Muscle of leg (tissue), 11 donors: ENCODE data around the gene PARD6B. TPM values are rescaled to one million over a fixed set of nuclear protein-coding genes. Genes with fewer than 3 reads are reported as not detected.
"Not testable (repeated sequence)": the region's sequence is repeated elsewhere in the genome, so short reads cannot be mapped to it uniquely, and the experiment has no call there.

Experiments
- DNase-seq: peaks from one replicate; pipeline ENCODE4 v3.0.0; 2013
- H3K27ac ChIP-seq: one replicate; pipeline ENCODE4 v1.5.1; 2013; ENCODE audit warnings: mild to moderate bottlenecking, low read length, control low read depth
- H3K27me3 ChIP-seq: one replicate; pipeline ENCODE4 v1.6.1; 2013; ENCODE audit warnings: low read length; ENCODE audit not compliant: control insufficient read depth, insufficient read depth
- H3K36me3 ChIP-seq: one replicate; pipeline ENCODE4 v1.6.1; 2013; ENCODE audit warnings: low read length; ENCODE audit not compliant: control insufficient read depth, insufficient read depth
- H3K4me1 ChIP-seq: one replicate; pipeline ENCODE4 v1.6.1; 2013; ENCODE audit warnings: low read length; ENCODE audit not compliant: control insufficient read depth, insufficient read depth
- H3K4me3 ChIP-seq: one replicate; pipeline ENCODE4 v1.5.1; 2013; ENCODE audit warnings: low read length, control low read depth
- H3K9me3 ChIP-seq: replicated peaks from 2 replicates; pipeline ENCODE4 v1.6.1; 2013; ENCODE audit warnings: low read depth, low read length; ENCODE audit not compliant: control insufficient read depth
- WGBS: methylation state at CpG from one replicate; pipeline ENCODE4 v1.1.5; 2013; ENCODE audit warnings: missing lambda C conversion rate; ENCODE audit not compliant: insufficient coverage; 5-methylcytosine and 5-hydroxymethylcytosine counted together
- polyA plus RNA-seq, 8 donors: library from polyadenylated mRNA; unstranded; fragments of 120-200 nt; gene quantifications; one replicate each; pipeline versions ENCODE4 v1.2.1 to v1.2.3, GENCODE V29; 2013; ENCODE audit warnings: inconsistent platforms in 1 of 8, low replicate concordance in 1 of 8; ENCODE audit not compliant: insufficient read length in 8 of 8, insufficient read depth in 1 of 8
- total RNA-seq: library from RNA; stranded (reverse); fragments of 120-200 nt; gene quantifications from one replicate; pipeline ENCODE4 v1.2.4, GENCODE V29; 2013

PARD6B gene
- total and polyA plus RNA-seq, 9 donors = 0.22 to 0.97 (median 0.62) TPM

GRCh38 chr20:50714426-50714825, 17.0 kb upstream of the PARD6B start:
- not testable (repeated sequence) for H3K27me3 ChIP-seq, DNase-seq, H3K36me3 ChIP-seq, H3K27ac ChIP-seq, H3K4me3 ChIP-seq, H3K4me1 ChIP-seq, H3K9me3 ChIP-seq
- 93% methylated on average over 7 of the region's 12 CpGs for WGBS

GRCh38 chr20:50715694-50716093, 15.7 kb upstream of the PARD6B start:
- peaks cover 2% of the 10 kb centered on the region for H3K27me3 ChIP-seq
- no peak for DNase-seq
- H3K27ac ChIP-seq = no peak overlapping the region
- no peaks in the 10 kb centered on the region for H3K4me1 ChIP-seq
- no peaks in the 10 kb centered on the region for H3K36me3 ChIP-seq
- H3K4me3 ChIP-seq = no peak overlapping the region
- 63% methylated on average over 2 of the region's 3 CpGs for WGBS
- no peaks in the 10 kb centered on the region for H3K9me3 ChIP-seq

GRCh38 chr20:50716518-50716917, 14.9 kb upstream of the PARD6B start:
- no peak for DNase-seq
- H3K4me1 ChIP-seq = no peaks in the 10 kb centered on the region
- H3K9me3 ChIP-seq = no peaks in the 10 kb centered on the region
- H3K27me3 ChIP-seq = peaks cover 2% of the 10 kb centered on the region
- H3K36me3 ChIP-seq = no peaks in the 10 kb centered on the region
- no peak overlapping the region for H3K27ac ChIP-seq
- no CpG with 5 or more reads among the region's 1 CpG for WGBS
- H3K4me3 ChIP-seq = no peak overlapping the region

DNA sequence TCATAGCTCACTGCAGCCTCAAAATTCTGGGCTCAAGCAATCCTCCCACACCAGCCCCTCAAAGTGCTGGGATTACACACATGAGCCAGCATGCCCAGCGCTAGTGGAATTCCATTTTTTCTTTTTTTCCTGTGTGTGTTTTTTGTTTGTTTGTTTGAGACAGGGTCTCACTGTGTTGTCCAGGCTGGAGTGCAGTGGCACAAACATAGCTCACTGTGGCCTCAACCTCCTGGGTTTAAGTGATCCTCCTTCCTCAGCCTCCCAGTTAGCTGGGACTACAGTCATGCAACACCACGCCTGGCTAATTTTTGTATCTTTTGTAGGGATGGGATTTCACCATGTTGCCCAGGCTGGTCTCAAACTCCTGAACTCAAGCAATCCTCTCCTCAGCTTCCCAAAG, 14.1 kb upstream of the PARD6B start:
- H3K27ac ChIP-seq = no peak overlapping the region
- peaks cover 2% of the 10 kb centered on the region for H3K27me3 ChIP-seq
- WGBS = no CpG with 5 or more reads among the region's 2 CpGs

DNA sequence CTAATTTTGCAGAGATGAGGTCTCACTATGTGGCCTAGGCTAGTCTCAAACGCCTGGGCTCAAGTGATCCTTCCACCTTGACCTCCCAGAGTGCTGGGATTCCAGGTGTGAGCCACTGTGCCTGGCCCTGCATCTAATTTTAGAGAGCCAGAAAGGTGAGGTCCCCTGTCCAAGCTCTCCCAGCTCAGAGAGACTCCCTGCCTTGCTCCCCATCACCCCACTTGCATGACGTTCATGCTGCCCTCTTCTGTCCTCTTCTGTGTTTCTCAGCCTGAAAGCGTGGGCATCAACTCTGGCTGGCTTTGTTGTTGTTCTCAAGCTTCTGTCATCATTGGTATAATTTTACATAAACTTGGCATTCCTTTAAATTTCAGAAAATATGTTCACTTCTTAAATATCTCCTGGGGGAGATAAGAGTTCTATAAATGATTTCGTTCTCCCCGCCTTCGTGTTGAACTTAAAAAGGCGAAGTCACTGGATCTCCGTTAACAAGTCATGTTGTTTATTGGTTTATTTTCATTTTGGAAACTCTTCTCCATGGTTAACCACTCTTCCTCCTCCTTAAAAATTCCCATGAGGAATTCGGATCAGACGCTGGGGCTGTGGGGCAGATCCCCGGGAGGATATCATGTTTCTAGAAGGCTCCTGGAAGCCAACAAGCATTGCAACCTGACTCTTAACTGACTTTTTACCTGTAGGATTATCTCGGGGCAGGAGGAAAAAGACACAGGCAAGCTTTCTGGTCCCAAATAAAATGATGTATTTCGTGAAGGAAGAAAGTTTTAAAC, 13.2 kb upstream of the PARD6B start:
- Histone ChIP-seq H3K27ac (no peak overlapping the region), H3K9me3 (no peaks in the 10 kb centered on the region), H3K36me3 (no peaks in the 10 kb centered on the region), H3K27me3 (peaks cover 2% of the 10 kb centered on the region), H3K4me1 (no peaks in the 10 kb centered on the region), H3K4me3 (no peak overlapping the region)
- no peak for DNase-seq
- WGBS = 47% methylated on average over 3 of the region's 13 CpGs

More for the DNA sequence above, 14.1 kb upstream of the PARD6B start:
- Histone ChIP-seq H3K4me3 (no peak overlapping the region), H3K4me1 (no peaks in the 10 kb centered on the region), H3K9me3 (no peaks in the 10 kb centered on the region), H3K36me3 (no peaks in the 10 kb centered on the region)
- DNase-seq = no peak

DNA sequence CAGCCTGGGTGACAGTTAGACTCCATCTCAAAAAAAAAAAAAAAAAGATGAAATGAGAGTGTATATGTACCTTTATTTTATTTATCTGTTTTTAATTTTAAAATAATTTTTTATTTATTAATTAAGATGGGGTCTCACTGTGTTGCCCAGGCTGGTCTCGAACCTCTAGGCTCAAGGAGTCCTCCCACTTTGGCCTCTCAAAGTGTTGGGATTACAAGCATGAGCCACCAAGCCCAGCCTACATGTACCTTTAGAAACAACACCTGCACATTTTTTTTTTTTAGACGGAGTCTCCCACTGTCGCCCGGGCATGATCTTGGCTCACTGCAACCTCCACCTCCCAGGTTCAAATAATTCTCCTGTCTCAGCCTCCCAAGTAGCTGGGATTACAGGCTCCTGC, 12.1 kb upstream of the PARD6B start:
- no peak overlapping the region for H3K27ac ChIP-seq
- H3K9me3 ChIP-seq = no peaks in the 10 kb centered on the region
- no peaks in the 10 kb centered on the region for H3K36me3 ChIP-seq
- H3K27me3 ChIP-seq = peaks cover 2% of the 10 kb centered on the region
- H3K4me1 ChIP-seq = peaks cover under 1% of the 10 kb centered on the region
- DNase-seq = no peak
- WGBS = 93% methylated on average over 4 of the region's 4 CpGs
- H3K4me3 ChIP-seq = no peak overlapping the region

GRCh38 chr20:50720026-50720425, 11.4 kb upstream of the PARD6B start:
- H3K36me3 ChIP-seq = no peaks in the 10 kb centered on the region
- 0% methylated on average over 1 of the region's 5 CpGs for WGBS
- no peak overlapping the region for H3K27ac ChIP-seq
- H3K4me3 ChIP-seq = no peak overlapping the region
- DNase-seq = no peak
- H3K9me3 ChIP-seq = no peaks in the 10 kb centered on the region
- no peaks in the 10 kb centered on the region for H3K27me3 ChIP-seq
- H3K4me1 ChIP-seq = peaks cover 8% of the 10 kb centered on the region

- Histone ChIP-seq H3K27ac (no peak overlapping the region), H3K4me3 (no peak overlapping the region), H3K27me3 (no peaks in the 10 kb centered on the region), H3K9me3 (no peaks in the 10 kb centered on the region), H3K4me1 (peaks cover 9% of the 10 kb centered on the region), H3K36me3 (no peaks in the 10 kb centered on the region)
- no peak for DNase-seq
These were observed 10.8 kb upstream of the PARD6B start for GRCh38 chr20:50720582-50720981.

GRCh38 chr20:50721881-50722281, 9.5 kb upstream of the PARD6B start:
- Histone ChIP-seq H3K27me3 (no peaks in the 10 kb centered on the region), H3K4me1 (peaks cover 9% of the 10 kb centered on the region), H3K36me3 (no peaks in the 10 kb centered on the region), H3K9me3 (no peaks in the 10 kb centered on the region), H3K4me3 (no peak overlapping the region), H3K27ac (no peak overlapping the region)
- 69% methylated on average over 6 of the region's 9 CpGs for WGBS
- no peak for DNase-seq

GRCh38 chr20:50722424-50723155, 8.8 kb upstream of the PARD6B start:
- H3K27ac ChIP-seq = no peak overlapping the region
- DNase-seq = no peak

More at GRCh38 chr20:50722424-50723155, 8.8 kb upstream of the PARD6B start:
- Histone ChIP-seq H3K36me3 (no peaks in the 10 kb centered on the region), H3K4me3 (no peak overlapping the region), H3K9me3 (no peaks in the 10 kb centered on the region), H3K4me1 (peaks cover 9% of the 10 kb centered on the region), H3K27me3 (no peaks in the 10 kb centered on the region)
- WGBS = 85% methylated on average over 5 of the region's 10 CpGs
